Activated CD8-positive, alpha-beta memory T cell treated with anti-CD3 and anti-CD28 coated beads, Interleukin-2, amount 50 U/mL, for 24 hours (primary cell): Measurements from ENCODE around the gene LMO4.
A peak's percentile ranks its signal among the peaks of the same experiment; 100 is the strongest.

Source experiments
- DNase-seq: peaks from one replicate; pipeline ENCODE4 v3.0.0-alpha.2; 2020; ENCODE audit errors: extremely low read depth

LMO4 gene, protein sequence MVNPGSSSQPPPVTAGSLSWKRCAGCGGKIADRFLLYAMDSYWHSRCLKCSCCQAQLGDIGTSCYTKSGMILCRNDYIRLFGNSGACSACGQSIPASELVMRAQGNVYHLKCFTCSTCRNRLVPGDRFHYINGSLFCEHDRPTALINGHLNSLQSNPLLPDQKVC

DNA sequence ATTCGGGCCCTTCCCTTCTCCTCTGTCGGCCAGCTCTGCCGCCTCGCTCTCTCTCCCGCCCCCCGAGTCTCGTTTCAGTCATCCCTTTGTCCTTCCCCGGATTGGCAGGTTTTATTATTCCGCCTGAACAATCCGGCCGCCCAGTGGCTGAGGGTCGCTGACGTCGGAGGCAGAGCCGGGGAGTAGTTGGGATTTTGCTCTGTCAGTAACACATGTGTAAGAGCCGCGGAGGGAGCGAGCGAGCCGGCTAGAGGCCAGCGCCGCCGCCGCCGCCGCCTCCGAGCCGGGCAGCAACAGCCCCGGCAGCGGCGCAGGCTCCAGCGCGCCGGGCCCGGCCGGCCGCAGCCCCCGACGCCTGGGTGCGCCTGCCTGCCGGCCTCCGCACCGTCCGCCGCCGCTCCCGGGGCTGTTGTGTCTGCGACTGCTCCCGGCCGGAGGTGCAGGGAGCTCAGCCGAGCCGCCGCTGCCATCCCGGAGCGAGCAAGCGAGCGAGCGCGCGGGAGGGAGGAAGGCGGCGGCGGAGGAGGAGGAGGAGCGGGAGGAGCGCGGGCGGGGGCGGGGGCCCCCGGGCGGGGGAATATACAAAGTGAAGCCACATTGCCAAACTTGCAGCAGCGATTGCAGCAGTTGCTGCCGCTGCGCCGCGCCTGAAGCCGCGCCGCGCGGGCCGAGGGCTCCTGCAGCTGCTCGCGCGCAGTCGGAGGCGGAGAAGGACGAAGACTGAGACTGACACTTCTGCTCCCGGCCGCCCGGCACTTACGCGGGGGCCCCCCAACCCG is at the start of gene LMO4:
TSS of gene LMO4 (plus strand) at position 609 of the 779 bp plus-strand sequence. CDS start 3,136 bp downstream, outside the sequence.
- peak; percentile 77 for DNase-seq

DNA sequence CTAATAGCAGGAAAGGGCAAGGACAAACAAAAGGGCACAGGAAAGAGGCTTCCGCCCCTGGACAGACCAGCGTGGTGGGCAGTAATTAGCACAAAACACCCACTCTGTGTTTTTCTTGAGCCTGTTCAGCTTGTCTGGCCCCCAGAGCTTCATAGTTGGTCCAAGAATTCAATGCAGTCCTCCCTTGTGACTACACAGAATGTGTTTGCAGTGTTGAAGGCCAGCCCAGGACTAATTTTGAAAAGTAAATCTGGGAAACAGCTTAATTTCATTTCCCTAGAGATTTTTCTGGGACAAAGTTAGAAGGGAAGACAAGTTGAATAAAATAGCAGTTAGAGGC is 49.2 kb upstream of the LMO4 start:
- DNase-seq, result no peak

DNA sequence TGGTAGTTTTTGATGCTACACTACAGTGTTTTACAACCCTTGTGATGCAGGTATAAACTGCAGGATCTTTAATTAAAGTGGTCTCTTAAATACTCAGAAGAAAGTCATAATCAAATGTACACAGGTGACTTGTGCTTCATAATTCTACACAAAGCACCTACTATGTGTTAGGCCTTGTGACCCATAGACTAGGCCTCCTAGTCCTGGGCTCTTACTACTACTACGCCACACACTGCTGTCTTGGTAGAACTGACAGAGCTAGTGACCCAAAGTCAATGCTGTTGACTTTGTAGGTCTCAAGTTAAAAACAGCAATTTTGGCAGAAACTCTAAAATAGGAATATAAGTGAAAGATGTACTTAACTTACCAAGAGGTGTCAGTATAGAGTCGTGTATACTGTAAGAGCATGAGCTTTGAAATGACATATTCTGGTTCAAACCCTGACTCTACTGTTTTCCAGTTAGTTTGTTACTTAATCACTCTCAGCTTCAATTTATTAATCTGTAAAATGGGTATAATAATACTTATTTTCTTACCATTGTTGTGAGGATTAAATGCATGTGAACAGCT is 48.6 kb upstream of the LMO4 start:
- DNase-seq, result no peak

DNA sequence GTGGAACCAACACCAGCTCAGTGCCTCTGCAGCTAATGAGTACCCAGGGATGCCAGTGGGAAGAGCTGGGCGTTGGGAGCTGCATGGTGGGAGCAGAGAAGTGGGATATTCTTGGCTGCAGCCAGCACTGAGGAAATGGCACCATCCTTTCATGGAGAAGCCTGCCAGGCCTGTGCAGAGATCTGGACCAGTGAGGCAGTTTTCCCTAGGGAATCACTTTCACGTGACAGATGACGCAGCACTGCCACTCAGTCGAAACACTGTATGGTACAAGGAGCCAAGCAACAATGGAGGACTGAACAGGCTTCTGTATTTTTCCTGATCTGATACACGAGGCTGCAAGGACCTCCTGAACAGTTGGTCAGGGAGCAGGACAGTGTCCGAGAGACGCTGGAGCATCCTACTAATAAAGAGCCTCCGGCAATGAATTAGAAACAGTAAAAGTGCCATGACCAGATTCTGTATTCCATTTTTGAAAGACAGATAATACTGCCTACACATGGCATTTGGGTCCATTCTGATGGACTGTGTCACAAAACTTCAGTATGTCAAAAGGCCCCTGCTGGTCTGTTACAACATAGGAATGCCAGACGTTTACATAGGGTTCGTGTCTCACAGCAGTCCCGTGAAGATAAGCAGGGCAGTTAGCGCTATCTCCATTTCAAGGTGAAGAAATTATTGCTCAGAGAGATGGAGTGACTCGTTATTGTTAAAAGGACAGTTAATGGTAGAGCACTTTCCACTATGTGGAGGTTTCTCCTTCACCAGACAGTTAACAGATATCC is 44.0 kb upstream of the LMO4 start:
- DNase-seq, result no peak

DNA sequence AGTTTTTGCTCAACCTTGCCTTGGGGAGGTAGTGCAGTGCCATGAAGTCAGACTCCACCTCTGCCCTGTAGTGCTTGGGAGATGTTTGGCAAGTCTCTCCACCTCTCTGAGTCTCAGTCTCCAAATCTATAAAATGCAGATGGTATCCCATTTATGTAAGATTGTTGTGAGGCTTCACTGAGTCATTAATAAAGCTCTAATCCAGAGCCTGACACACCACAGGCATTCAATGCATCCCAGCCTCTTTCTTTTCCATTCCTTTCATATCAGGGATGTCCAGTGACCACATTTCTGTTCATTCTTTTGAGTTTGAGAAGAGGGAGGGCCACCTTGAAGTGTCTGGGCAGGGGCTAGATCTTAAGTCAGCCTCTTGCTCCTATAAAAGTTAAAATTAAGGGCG is 37.6 kb upstream of the LMO4 start:
- DNase-seq, result no peak

DNA sequence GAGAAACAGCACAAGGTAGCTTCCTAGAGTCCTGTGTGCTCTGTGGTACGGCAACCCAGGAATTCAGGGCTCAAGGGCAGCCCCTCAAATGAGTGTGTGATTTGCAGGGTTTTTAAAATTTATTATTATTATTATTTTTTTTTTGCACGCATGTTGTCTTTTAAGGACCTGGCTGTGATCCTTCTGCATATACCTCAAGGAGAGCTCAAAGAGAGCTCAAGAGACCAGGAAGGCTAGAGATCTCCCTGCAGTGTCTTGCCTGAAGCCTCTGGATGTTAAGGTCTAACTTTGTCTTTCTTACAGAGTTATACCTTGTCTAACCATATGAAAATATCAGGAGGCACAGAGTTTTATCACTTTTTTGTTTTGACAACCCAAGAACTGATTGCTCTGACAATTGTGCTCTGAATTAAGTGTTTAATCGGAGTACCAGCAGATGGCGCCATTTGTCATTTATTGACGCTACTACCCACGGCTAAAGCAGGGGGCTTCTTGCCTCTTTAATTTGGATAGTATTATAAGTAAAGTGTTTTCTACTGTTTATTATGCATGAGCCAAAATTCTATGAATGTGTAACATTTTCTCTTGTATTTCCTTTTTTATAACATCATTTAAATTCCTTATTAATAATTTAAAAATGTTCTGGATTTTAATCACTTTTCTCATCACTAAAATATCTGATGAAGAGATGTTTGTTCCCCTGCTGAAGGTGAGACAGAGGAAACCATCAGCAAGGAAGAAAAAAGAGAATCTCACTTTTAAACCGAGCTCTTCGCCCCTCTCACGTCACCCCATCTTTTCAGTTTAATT is 35.8 kb upstream of the LMO4 start:
- peak; percentile 21 for DNase-seq

DNA sequence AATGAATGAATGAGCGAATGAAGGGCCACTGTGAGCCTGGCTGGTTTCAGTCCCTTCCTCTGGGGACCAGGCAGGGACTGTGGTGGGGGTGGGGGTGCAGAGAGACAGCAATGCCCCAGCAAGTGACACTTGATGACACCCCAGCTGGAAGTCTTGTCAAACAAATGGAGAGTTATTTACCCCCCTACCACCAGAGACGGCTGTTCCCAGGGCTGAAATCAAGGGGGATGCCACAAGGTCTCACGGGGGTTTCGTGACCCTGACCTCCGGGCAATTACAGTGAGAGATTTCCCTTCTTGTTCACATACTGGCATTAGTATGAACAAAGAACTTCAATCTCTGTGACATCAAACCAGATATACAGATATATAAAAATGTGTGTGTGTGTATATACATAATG is 34.0 kb upstream of the LMO4 start:
- DNase-seq, result no peak

DNA sequence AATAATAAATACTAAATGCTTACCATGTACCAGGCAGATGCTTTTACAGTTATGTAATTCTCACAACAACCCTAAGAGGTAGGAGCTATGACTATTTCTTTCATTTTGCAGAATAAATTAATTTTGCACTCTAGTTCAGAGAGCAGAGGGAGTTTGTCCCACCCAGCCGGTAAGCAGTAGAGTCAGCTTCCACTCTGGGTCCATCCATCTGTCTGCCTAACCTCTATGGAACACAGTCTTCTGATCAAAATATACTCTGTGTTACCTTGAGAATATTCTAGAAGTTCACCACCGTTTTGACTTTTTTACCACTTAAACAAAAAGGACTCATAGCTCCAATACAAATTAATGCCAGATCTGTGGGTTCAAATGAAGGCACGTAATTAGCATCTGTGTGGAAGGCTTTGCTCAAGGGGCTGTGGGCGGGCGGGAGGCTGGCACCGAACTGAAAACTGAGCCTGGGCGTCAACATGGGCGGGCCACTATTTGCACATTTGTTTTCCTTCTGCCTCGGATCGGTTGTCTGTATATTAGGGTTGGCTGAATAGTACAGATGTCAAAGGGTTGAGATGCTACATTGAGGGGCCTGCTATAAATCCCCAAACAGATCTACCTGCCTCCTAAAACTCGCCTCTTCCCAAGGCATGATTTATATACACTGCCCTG is 33.1 kb upstream of the LMO4 start:
- DNase-seq, result no peak

DNA sequence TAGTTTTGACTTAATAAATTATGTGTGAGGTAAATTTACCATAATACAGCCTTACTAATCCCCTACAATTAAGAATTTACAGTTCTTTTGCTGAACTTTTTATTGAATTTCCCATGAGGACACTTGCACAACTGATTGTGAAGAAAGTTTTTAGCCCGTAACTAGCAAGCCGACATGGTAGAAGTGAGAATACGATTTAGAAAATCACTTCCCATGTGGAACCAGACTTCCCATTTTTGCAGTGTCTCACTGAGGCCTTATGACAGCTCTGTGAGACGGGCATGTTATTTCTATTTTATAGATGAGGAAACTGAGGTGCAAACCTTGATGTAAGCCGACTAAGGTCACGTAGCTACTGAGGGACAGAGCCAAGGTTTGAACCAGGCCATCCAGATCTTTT is 32.5 kb upstream of the LMO4 start:
- no peak for DNase-seq

DNA sequence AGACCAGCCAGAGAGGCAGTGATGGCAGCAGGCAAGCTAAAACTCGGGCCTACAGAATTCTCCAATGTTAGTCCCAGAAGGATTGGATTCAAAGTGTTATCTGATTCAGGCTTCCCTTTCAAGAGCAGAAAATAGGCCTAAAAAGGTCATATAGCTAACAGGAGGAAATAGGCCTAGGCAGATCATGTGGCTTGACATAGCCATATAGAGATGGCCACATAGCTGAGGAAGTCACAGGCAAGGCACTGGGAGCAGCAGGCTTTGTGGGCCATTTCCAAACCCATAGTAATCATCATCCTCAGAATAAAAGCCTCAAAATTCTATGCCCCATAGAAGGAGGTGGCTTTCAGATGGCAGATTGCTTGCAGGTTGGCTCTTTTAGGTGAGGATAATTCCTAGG is 29.0 kb upstream of the LMO4 start:
- DNase-seq, result no peak

DNA sequence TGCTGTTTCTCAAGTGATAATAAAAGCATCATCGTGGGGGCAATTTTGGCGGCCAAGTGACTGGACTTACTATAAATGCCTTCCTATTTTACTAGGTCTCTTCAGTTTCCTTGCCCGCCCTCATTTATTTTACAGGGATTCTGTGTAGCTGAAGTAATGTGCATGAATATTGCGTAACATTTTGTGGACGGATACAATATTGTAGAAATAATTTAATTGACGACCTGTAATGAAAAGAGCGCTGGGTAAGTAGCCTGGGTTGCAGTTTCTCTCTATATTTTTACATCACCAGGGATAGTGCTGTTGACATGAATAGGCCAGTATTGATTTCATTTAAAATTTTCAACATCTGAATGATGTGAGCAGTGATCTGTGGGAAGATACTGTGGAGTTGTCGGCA is 28.1 kb upstream of the LMO4 start:
- DNase-seq, result no peak

DNA sequence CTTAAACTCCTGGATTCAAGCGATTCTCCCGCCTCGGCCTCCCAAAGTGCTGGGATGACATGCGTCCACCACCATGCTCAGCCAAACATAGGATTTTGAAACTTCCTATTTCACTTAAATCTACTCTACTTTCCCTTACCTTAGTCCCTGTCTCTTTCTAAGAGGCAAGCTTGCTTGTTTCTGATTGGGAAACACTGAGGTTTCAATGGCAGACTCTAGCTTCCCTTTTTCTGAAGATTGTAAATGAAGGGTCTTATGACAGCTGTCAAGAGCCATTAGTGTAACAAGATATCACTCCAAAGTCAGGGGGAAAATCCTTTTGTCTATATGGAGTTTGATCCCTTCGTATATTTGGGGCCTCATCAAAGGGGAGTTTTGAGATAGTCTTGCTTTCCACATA is 23.5 kb upstream of the LMO4 start:
- DNase-seq, result no peak

DNA sequence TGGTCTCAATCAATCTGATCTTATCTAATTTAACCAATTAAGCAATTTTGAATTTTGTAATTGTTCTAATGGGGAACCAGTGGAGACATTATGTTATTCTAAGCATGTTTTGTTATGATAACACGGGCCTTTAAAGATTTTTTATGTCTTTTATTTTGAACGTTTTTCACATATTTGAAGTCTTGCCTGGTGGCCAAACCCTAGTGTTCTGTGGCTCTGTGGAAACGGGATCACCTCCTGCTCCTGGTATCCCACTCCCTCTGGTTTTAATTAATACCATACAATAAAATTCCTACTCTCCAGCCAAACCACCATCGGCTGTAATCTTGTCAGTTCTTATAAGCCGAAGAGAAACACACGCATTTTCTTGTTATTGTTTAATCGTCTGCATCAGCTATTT is 22.9 kb upstream of the LMO4 start:
- no peak for DNase-seq

DNA sequence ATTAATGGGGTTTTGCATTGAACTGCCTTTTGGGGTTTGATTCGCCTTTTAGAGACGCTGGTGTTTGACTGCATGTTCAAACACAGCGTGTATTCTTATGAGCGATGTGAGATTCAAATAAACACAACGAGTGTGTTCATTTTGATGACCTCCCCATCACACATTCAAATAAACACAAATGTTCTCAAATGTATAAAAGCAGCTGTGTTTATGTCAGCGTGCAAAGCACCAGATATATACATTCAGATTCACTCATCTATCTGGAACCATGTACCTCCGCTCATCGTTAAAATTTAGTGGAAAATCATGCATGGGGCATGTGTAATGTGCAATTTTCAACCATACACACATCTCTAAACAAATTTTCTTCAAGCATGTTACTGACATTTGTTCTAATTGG is 21.4 kb upstream of the LMO4 start:
- no peak for DNase-seq

DNA sequence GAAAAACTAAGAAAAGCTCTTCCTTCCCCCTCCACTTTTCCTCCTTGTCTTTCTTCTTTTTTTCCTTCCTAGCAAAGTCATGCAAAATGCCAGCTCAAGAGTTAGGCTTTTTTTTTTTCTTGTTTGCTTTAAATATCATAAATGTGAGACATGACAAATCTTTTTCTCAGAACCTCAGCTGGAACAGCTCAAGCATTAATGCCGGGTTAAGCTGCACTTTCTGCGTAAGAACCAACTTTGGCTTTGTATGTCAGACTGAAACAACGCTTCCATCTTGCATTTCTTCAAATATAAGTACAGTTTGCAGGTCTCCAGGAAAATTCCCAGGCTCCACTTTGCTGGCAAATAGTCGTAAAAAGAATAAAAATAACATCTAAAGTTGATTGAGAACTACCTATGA is 20.7 kb upstream of the LMO4 start:
- DNase-seq, result no peak

DNA sequence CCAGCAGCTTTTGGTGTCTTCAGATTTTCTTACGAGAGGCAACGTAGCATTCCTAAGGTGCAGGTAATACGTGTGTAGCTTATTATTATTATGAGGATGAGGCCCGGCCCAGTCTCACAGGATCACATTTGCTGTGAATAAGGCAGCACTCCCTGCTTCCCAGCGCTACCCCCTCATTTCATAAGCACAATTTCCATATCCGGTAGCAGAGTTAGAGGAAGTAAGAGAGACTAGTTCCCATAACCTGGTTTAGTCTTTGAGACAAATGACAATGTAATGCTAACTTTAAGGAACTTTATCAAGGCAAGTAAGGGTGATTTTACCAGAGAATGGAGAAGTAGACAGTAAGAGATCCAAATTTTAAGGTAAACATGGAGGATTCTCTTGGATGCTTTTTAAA is 14.6 kb upstream of the LMO4 start:
- no peak for DNase-seq

DNA sequence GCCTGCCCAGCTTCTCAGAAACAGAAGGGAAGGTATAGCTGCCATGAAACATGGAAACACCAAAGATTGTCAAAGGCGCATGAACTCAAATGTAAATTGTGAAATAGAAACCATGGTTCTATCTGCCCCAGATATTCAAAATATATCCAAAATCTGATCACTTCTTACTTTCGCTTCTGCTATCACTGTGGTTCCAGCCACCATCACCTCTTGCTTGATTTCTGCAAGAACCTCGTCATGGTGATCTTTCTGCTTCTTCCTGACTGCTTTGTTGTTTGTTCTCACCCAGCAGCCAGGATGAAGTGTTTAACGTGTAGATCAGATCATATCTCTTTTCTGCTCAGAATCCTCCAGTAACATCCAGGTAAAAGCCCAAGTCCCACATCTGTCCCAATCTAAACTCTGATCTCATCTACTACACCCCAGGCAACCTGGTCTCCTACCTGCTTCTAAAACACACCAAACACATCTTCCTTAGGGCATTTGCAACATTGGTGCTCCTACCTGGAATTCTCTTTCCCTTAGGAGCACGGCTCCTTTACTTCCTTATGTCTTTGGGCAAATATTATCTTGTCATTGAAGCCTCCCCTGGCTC is 10.5 kb upstream of the LMO4 start:
- no peak for DNase-seq

DNA sequence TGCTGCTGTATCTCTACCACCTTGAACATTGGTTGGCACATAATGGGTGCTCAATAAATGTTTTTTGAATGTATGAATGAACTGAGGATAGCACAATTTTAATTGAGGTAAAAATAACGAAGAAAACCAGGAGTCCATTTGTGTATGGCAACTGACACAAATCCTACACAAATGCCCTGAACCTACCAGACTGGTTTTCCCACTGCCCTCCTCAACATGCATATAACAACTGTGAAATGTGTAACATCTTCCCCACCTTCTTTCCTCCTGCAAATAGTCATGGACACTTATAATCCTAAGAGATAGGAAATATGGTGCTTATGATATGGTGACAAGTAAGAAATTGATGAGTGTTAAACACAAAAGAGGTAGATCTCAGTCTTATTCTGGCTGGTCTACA is 9.9 kb upstream of the LMO4 start:
- no peak for DNase-seq

DNA sequence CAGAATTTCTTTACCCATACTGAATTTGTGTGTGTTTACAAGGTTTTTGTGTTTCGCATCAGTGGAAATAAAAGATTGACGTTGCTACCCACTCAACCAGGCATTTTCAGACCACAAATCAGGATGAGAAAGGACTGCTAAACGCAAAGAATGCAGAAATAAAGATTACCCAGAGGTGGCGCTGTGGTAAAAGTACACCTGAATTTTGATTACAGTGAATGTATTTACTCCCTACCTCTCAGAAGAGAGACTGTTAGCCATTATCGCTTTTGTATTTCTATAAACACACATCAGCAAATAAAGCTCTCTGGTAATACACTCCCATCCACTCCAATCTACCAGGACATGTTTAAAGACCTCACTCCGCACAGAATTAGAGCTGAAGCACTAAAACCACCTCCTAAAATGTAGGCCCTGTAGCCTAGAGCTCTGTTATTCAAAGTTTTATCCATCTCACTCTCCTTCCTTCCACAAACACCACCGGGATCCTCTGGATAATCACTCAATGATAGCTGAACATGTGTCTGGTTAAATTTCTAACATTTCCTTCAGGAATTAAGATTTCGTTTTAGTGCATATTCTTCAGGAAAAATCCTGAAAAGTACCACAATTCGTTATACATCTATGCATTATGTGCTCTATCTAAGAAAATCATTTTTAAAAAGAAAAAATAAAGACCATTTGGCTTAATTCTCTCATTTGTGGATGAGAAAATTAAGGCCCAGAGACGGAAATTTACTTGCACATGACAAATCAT is 2.5 kb upstream of the LMO4 start:
- DNase-seq, result no peak
